HepG2 (cell line): ENCODE data around the gene HDAC5. TPM values are rescaled to one million over a fixed set of nuclear protein-coding genes. Genes with fewer than 3 reads are reported as not detected.

Experiments used
- ATF3 ChIP-seq: sonication (generic); formaldehyde crosslinking; IDR thresholded peaks from 2 replicates; pipeline ENCODE4 v1.4.0; 2020; ENCODE audit warnings: missing genetic modification reagents
- BRD4 ChIP-seq: sonication (generic); formaldehyde crosslinking; IDR thresholded peaks from 2 replicates; pipeline ENCODE4 v1.4.0; 2020; ENCODE audit warnings: missing genetic modification reagents
- CENPX ChIP-seq: sonication (generic); formaldehyde crosslinking; IDR thresholded peaks from 2 replicates; pipeline ENCODE4 v1.9.0; 2021; ENCODE audit warnings: mild to moderate bottlenecking, missing genetic modification reagents, moderate library complexity
- FOSL1 ChIP-seq: sonication (generic); formaldehyde crosslinking; IDR thresholded peaks from 2 replicates; pipeline ENCODE4 v1.9.0; 2021; ENCODE audit warnings: missing genetic modification reagents, borderline replicate concordance
- GRHL1 ChIP-seq: sonication (generic); formaldehyde crosslinking; conservative IDR thresholded peaks from 2 replicates; pipeline ENCODE4 v1.8.0; 2022; ENCODE audit warnings: missing genetic modification reagents
- HINFP ChIP-seq: sonication (generic); formaldehyde crosslinking; IDR thresholded peaks from 2 replicates; pipeline ENCODE4 v1.4.0; 2020; ENCODE audit warnings: low read depth, mild to moderate bottlenecking, missing genetic modification reagents
- HNRNPUL1 ChIP-seq: fragments of 200-400 bp; formaldehyde crosslinking; IDR thresholded peaks from 2 replicates; pipeline ENCODE4 v1.6.1; 2017; ENCODE audit warnings: low read depth, mild to moderate bottlenecking, low read length, moderate library complexity
- MTA1 ChIP-seq: sonication (generic); formaldehyde crosslinking; IDR thresholded peaks from 2 replicates; pipeline ENCODE4 v1.4.0; 2020; ENCODE audit warnings: missing genetic modification reagents, mild to moderate bottlenecking, borderline replicate concordance
- POLR2AphosphoS5 ChIP-seq: IDR thresholded peaks from 2 replicates; pipeline ENCODE4 v1.6.1; 2012; ENCODE audit warnings: low read depth, low read length
- SMYD3 ChIP-seq: sonication (generic); formaldehyde crosslinking; IDR thresholded peaks from 2 replicates; pipeline ENCODE4 v1.8.1; 2023; ENCODE audit warnings: mild to moderate bottlenecking, missing genetic modification reagents
- SUZ12 ChIP-seq: fragments of 150-350 bp; IDR thresholded peaks from 2 replicates; pipeline ENCODE4 v1.6.1; 2014; ENCODE audit warnings: low read depth, low read length
- TEAD2 ChIP-seq: sonication (generic); formaldehyde crosslinking; IDR thresholded peaks from 2 replicates; pipeline ENCODE4 v1.9.0; 2021; ENCODE audit warnings: missing genetic modification reagents
- ZNF333 ChIP-seq: sonication (generic); formaldehyde crosslinking; IDR thresholded peaks from 2 replicates; pipeline ENCODE4 v1.4.0; 2020; ENCODE audit warnings: mild to moderate bottlenecking, missing genetic modification reagents, borderline replicate concordance
- ZNF367 ChIP-seq: sonication (generic); formaldehyde crosslinking; IDR thresholded peaks from 2 replicates; pipeline ENCODE4 v1.4.0; 2020; ENCODE audit warnings: missing genetic modification reagents, borderline replicate concordance
- ZNF383 ChIP-seq: sonication (generic); formaldehyde crosslinking; IDR thresholded peaks from 2 replicates; pipeline ENCODE4 v1.4.0; 2020; ENCODE audit warnings: missing genetic modification reagents, mild to moderate bottlenecking, borderline replicate concordance
- ZNF512B ChIP-seq: sonication (generic); formaldehyde crosslinking; IDR thresholded peaks from 2 replicates; pipeline ENCODE4 v1.5.1; 2020; ENCODE audit warnings: missing genetic modification reagents, mild to moderate bottlenecking, borderline replicate concordance
- ZNF660 ChIP-seq: sonication (generic); formaldehyde crosslinking; IDR thresholded peaks from 2 replicates; pipeline ENCODE4 v1.5.1; 2020; ENCODE audit warnings: mild to moderate bottlenecking, low read depth, missing genetic modification reagents, borderline replicate concordance
- polyA plus RNA-seq, 8 experiments: library from polyadenylated mRNA; depleted of rRNA in 3 of 8; stranded (reverse) in 7 of 8; unstranded in 1 of 8; fragments of >200 nt; fragmentation: Illumina TruSeq in 4 of 8; extraction: Trizol in 4 of 8; gene quantifications; 2 replicates each; pipeline versions ENCODE4 v1.2.1 to v1.2.3, GENCODE V29; 2011 to 2016; ENCODE audit warnings: low read depth in 4 of 8, missing spikeins in 1 of 8, mixed read lengths in 1 of 8; ENCODE audit not compliant: insufficient read depth in 1 of 8
- total RNA-seq, 5 experiments: library from RNA; depleted of rRNA; stranded (reverse); fragments of >200 nt; fragmentation: Illumina TruSeq; extraction: Trizol; gene quantifications; 2 replicates each; pipeline ENCODE4 v1.2.3, GENCODE V29; 2016; ENCODE audit warnings: low read depth in 1 of 5
- TF ChIP-seq, protein P1 (sequence below): sonication (generic); formaldehyde crosslinking; IDR thresholded peaks from 2 replicates; pipeline ENCODE4 v1.8.1; 2023; ENCODE audit warnings: mild to moderate bottlenecking, missing genetic modification reagents
- TF ChIP-seq, protein P2 (sequence below): sonication (generic); formaldehyde crosslinking; IDR thresholded peaks from 2 replicates; pipeline ENCODE4 v1.5.1; 2020; ENCODE audit warnings: missing genetic modification reagents, mild to moderate bottlenecking, borderline replicate concordance

Gene HDAC5
- total and polyA plus RNA-seq, 2 of the 13 experiments (the other 11 are each of a cell fraction or from before 2014, with no cell fraction given): 46.4 to 85.4 TPM

DNA sequence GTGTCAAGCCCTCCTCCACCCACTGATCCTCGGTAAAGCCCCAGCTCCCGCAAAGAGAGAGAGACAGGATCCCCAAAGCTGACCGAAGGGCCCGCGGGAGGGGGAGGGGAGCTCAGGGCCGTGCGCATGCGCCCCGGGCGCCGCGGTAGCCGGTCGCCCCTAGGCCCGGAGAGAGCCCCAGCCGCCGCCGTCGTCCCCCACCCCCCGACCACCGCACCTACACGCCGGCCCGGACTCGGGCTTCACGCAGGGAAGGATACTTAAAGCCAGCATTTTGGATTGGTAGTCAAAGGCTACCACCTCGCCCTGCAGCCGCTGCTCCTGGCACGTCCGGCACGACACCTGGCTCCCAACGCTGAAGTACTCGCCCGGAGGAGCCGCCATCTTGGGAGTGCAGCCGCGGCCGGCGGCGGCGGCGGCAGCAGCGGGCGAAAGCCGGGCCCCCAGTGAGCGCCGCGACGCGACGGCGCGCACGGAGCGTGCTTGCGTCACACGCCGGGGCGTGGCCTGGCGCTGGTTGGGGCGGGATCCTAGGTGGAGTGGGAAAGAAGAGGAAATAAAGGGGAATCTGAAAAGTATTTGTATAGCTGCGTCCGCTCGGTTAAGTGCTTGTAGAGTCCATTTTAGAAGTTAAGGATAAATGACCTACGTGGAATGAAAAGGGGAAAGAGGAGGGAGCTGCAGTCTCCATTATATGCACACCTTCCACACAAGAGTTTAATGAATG is 57.1 kb downstream of the HDAC5 start, which contains the start of gene LSM12 (continued):
- TF ChIP-seq MTA1 (CRISPR knock-in tag) (peak; percentile 33; the same call in 1 of the 2 replicates), HNRNPUL1 (no peak), ZNF367 (no peak), SMYD3 (CRISPR knock-in tag) (no peak), GRHL1 (CRISPR knock-in tag) (no peak), ATF3 (CRISPR knock-in tag) (no peak), ZNF660 (CRISPR knock-in tag) (no peak), POLR2AphosphoS5 (peak; percentile 80), CENPX (no peak), TEAD2 (CRISPR knock-in tag) (no peak), ZNF383 (CRISPR knock-in tag) (peak; percentile 19), HINFP (CRISPR knock-in tag) (peak; percentile 45), BRD4 (CRISPR knock-in tag) (peak; percentile 42; the same call in 1 of the 2 replicates), ZNF333 (CRISPR knock-in tag) (no peak), ZNF512B (no peak), FOSL1 (CRISPR knock-in tag) (no peak), SUZ12 (no peak)
- TF ChIP-seq, protein P1, sequence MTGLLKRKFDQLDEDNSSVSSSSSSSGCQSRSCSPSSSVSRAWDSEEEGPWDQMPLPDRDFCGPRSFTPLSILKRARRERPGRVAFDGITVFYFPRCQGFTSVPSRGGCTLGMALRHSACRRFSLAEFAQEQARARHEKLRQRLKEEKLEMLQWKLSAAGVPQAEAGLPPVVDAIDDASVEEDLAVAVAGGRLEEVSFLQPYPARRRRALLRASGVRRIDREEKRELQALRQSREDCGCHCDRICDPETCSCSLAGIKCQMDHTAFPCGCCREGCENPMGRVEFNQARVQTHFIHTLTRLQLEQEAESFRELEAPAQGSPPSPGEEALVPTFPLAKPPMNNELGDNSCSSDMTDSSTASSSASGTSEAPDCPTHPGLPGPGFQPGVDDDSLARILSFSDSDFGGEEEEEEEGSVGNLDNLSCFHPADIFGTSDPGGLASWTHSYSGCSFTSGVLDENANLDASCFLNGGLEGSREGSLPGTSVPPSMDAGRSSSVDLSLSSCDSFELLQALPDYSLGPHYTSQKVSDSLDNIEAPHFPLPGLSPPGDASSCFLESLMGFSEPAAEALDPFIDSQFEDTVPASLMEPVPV (CRISPR knock-in tag): no peak
- TF ChIP-seq, protein P2, sequence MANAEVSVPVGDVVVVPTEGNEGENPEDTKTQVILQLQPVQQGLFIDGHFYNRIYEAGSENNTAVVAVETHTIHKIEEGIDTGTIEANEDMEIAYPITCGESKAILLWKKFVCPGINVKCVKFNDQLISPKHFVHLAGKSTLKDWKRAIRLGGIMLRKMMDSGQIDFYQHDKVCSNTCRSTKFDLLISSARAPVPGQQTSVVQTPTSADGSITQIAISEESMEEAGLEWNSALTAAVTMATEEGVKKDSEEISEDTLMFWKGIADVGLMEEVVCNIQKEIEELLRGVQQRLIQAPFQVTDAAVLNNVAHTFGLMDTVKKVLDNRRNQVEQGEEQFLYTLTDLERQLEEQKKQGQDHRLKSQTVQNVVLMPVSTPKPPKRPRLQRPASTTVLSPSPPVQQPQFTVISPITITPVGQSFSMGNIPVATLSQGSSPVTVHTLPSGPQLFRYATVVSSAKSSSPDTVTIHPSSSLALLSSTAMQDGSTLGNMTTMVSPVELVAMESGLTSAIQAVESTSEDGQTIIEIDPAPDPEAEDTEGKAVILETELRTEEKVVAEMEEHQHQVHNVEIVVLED (CRISPR knock-in tag): peak; percentile 98
